C4-2B (cell line): ENCODE results near the gene SLC35F3.

ENCODE experiments used
- ZFX ChIP-seq: fragments of 450-650 bp; IDR thresholded peaks from 2 replicates; pipeline ENCODE4 v1.6.1; 2017
- TF ChIP-seq, protein P1 (sequence below): fragments of 450-650 bp; conservative IDR thresholded peaks from 2 replicates; pipeline ENCODE4 v1.5.1; 2017; ENCODE audit warnings: mild to moderate bottlenecking

DNA sequence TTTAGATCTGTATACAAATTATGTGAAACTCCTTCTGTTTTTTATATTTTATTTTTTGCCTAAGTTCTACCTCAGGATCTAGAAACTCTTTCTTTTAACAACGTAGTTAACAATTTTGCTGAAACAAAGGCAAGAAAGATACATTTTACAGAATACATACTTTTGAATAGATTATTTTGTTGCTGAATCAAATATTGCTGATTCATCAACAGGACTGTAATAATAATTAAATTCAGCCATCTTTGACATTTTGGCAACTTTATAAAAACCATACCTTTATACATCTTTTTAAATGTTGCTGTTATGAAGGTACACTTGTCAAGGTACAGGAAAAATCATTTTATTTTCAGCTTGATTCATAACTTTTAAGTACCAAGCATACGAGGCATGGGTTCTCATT, 458.1 kb downstream of the SLC35F3 start:
- TF ChIP-seq, protein P1, sequence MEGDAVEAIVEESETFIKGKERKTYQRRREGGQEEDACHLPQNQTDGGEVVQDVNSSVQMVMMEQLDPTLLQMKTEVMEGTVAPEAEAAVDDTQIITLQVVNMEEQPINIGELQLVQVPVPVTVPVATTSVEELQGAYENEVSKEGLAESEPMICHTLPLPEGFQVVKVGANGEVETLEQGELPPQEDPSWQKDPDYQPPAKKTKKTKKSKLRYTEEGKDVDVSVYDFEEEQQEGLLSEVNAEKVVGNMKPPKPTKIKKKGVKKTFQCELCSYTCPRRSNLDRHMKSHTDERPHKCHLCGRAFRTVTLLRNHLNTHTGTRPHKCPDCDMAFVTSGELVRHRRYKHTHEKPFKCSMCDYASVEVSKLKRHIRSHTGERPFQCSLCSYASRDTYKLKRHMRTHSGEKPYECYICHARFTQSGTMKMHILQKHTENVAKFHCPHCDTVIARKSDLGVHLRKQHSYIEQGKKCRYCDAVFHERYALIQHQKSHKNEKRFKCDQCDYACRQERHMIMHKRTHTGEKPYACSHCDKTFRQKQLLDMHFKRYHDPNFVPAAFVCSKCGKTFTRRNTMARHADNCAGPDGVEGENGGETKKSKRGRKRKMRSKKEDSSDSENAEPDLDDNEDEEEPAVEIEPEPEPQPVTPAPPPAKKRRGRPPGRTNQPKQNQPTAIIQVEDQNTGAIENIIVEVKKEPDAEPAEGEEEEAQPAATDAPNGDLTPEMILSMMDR = no peak
- no peak for TF ChIP-seq ZFX
